KG1 (cell line): ENCODE results near the gene SPTLC3.
"Not testable (repeated sequence)": the region's sequence is repeated elsewhere in the genome, so short reads cannot be mapped to it uniquely, and the experiment has no call there.

Experiments
- DNase-seq: peaks from one replicate; lab custom pipeline; 2025; lab: John Stamatoyannopoulos, UW

SPTLC3 gene

GRCh38 chr20:13008761-13009681 is at the start of gene SPTLC3:
Gene SPTLC3, plus strand, starts transcription at chr20:13008972. Its CDS starts 296 bp downstream, at chr20:13009268.
- no peak for DNase-seq

GRCh38 chr20:12961725-12962124 is 47.0 kb upstream of the SPTLC3 start:
- no peak for DNase-seq

GRCh38 chr20:12962895-12963294 is 45.9 kb upstream of the SPTLC3 start:
- DNase-seq = no peak

GRCh38 chr20:12963416-12963815 is 45.4 kb upstream of the SPTLC3 start:
- no peak for DNase-seq

GRCh38 chr20:12965212-12965869 is 43.4 kb upstream of the SPTLC3 start:
- no peak for DNase-seq

- DNase-seq = no peak
Observed at GRCh38 chr20:12965870-12966251, 42.9 kb upstream of the SPTLC3 start.

- DNase-seq = no peak
Observed at GRCh38 chr20:12966468-12967085, 42.2 kb upstream of the SPTLC3 start.

GRCh38 chr20:12967932-12968331 is 40.8 kb upstream of the SPTLC3 start:
- no peak for DNase-seq

- DNase-seq = no peak
Observed at GRCh38 chr20:12968472-12968871, 40.3 kb upstream of the SPTLC3 start.

GRCh38 chr20:12969071-12969669 is 39.6 kb upstream of the SPTLC3 start:
- no peak for DNase-seq

GRCh38 chr20:12970372-12970821 is 38.4 kb upstream of the SPTLC3 start:
- no peak for DNase-seq

- no peak for DNase-seq
Observed at GRCh38 chr20:12975833-12976608, 32.8 kb upstream of the SPTLC3 start.

GRCh38 chr20:12976720-12977309 is 32.0 kb upstream of the SPTLC3 start:
- no peak for DNase-seq

- no peak for DNase-seq
Observed at GRCh38 chr20:12977328-12978125, 31.2 kb upstream of the SPTLC3 start.

GRCh38 chr20:12978126-12978394 is 30.7 kb upstream of the SPTLC3 start:
- no peak for DNase-seq

- DNase-seq = no peak
Observed at GRCh38 chr20:12978613-12979495, 29.9 kb upstream of the SPTLC3 start.

GRCh38 chr20:12979713-12980112 is 29.1 kb upstream of the SPTLC3 start:
- not testable (repeated sequence) for DNase-seq

- DNase-seq = no peak
Observed at GRCh38 chr20:12982098-12982497, 26.7 kb upstream of the SPTLC3 start.

GRCh38 chr20:12984069-12984765 is 24.6 kb upstream of the SPTLC3 start:
- no peak for DNase-seq
